GM23338 (cell line): ENCODE measurements around the gene PKD1L1. TPM values are rescaled to one million over a fixed set of nuclear protein-coding genes. Genes with fewer than 3 reads are reported as not detected.

ENCODE experiments used
- ATAC-seq: fragments of 200-7000 bp; cut with Tn5 transposase; 3 replicates; pipeline ENCODE4 v1.9.1; 2020
- DNase-seq: peaks from one replicate; pipeline ENCODE4 v3.0.0-alpha.2; 2015; ENCODE audit warnings: low spot score
- H2AFZ ChIP-seq: fragments of 200-600 bp; sonication (generic); 2 replicates; pipeline ENCODE4 v1.8.0; 2016; ENCODE audit warnings: antibody characterized with exemption, mild to moderate bottlenecking, moderate library complexity
- H3F3A ChIP-seq: fragments of 200-600 bp; sonication (generic); replicated peaks from 2 replicates; pipeline ENCODE4 v1.8.0; 2017; ENCODE audit warnings: antibody characterized with exemption, mixed run types, low read depth
- H3K27ac ChIP-seq: fragments of 200-600 bp; sonication (generic); 2 replicates; pipeline ENCODE4 v1.6.1; 2016; ENCODE audit warnings: low read depth
- H3K27me3 ChIP-seq: fragments of 200-600 bp; sonication (generic); 2 replicates; pipeline ENCODE4 v1.8.0; 2016; ENCODE audit warnings: mild to moderate bottlenecking, mixed run types, moderate library complexity; ENCODE audit not compliant: insufficient read depth
- H3K36me3 ChIP-seq: fragments of 200-600 bp; sonication (generic); 2 replicates; pipeline ENCODE4 v1.8.0; 2016; ENCODE audit warnings: mild to moderate bottlenecking; ENCODE audit not compliant: insufficient read depth
- H3K4me1 ChIP-seq: fragments of 200-600 bp; sonication (generic); 2 replicates; pipeline ENCODE4 v1.8.0; 2016; ENCODE audit warnings: mild to moderate bottlenecking, moderate library complexity; ENCODE audit not compliant: insufficient read depth
- H3K4me2 ChIP-seq: fragments of 200-600 bp; sonication (generic); 2 replicates; pipeline ENCODE4 v1.7.1; 2017; ENCODE audit warnings: mixed run types
- H3K4me3 ChIP-seq: fragments of 200-600 bp; sonication (generic); 2 replicates; pipeline ENCODE4 v1.6.1; 2016; ENCODE audit warnings: mixed run types
- H3K79me2 ChIP-seq: fragments of 200-600 bp; sonication (generic); replicated peaks from 2 replicates; pipeline ENCODE4 v1.8.0; 2017; ENCODE audit warnings: mild to moderate bottlenecking; ENCODE audit not compliant: insufficient read depth
- H3K9me2 ChIP-seq: fragments of 200-600 bp; sonication (generic); 2 replicates; pipeline ENCODE4 v1.8.0; 2017; ENCODE audit not compliant: insufficient read depth
- H4K20me1 ChIP-seq: fragments of 200-600 bp; sonication (generic); replicated peaks from 2 replicates; pipeline ENCODE4 v1.8.0; 2017; ENCODE audit warnings: mild to moderate bottlenecking; ENCODE audit not compliant: insufficient read depth
- H3K27ac Mint-ChIP-seq: 2 replicates; pipeline ENCODE4 v1.8.0; 2020; ENCODE audit warnings: inconsistent platforms, mild to moderate bottlenecking, moderate library complexity, mixed read lengths
- H3K27me3 Mint-ChIP-seq: 3 replicates; pipeline ENCODE4 v1.8.0; 2022; ENCODE audit warnings: low read depth, mild to moderate bottlenecking, moderate library complexity, mixed read lengths, inconsistent platforms; ENCODE audit not compliant: insufficient read depth, poor library complexity
- H3K36me3 Mint-ChIP-seq: 3 replicates; pipeline ENCODE4 v1.8.0; 2021; ENCODE audit warnings: low read depth, mild to moderate bottlenecking, inconsistent platforms, moderate library complexity, mixed read lengths
- H3K4me1 Mint-ChIP-seq: 3 replicates; pipeline ENCODE4 v1.8.0; 2020; ENCODE audit warnings: mild to moderate bottlenecking, inconsistent platforms, mixed read lengths
- H3K4me3 Mint-ChIP-seq: 3 replicates; pipeline ENCODE4 v1.8.0; 2021; ENCODE audit warnings: moderate library complexity, mild to moderate bottlenecking, inconsistent platforms, mixed read lengths
- H3K9me3 Mint-ChIP-seq: 3 replicates; pipeline ENCODE4 v1.8.0; 2020; ENCODE audit warnings: moderate library complexity, mild to moderate bottlenecking, inconsistent platforms, mixed read lengths
- CREB1 ChIP-seq: fragments of 250-450 bp; sonication (Bioruptor Pico); IDR thresholded peaks from 2 replicates; pipeline ENCODE4 v1.5.0; 2020; ENCODE audit warnings: low read depth, mild to moderate bottlenecking, moderate library complexity
- EZH2 ChIP-seq: fragments of 200-600 bp; sonication (generic); IDR thresholded peaks from one replicate; pipeline ENCODE4 v1.8.0; 2017; ENCODE audit warnings: antibody characterized with exemption, mild to moderate bottlenecking, low read depth; ENCODE audit not compliant: unreplicated experiment
- NANOG ChIP-seq: IDR thresholded peaks from 2 replicates; pipeline ENCODE4 v1.6.1; 2016; ENCODE audit warnings: antibody characterized with exemption, borderline replicate concordance
- POLR2AphosphoS5 ChIP-seq: IDR thresholded peaks from 2 replicates; pipeline ENCODE4 v1.6.1; 2016; ENCODE audit warnings: antibody characterized with exemption, low read depth
- STAT1 ChIP-seq: IDR thresholded peaks from one replicate; pipeline ENCODE4 v1.6.1; 2016; ENCODE audit warnings: antibody characterized with exemption; ENCODE audit not compliant: unreplicated experiment
- ZNF114 ChIP-seq: fragments of 250-450 bp; sonication (Bioruptor Pico); IDR thresholded peaks from 2 replicates; pipeline ENCODE4 v1.5.0; 2020; ENCODE audit warnings: mild to moderate bottlenecking, moderate library complexity
- ZNF331 ChIP-seq: fragments of 250-450 bp; sonication (Bioruptor Pico); IDR thresholded peaks from 2 replicates; pipeline ENCODE4 v1.5.0; 2020; ENCODE audit warnings: low read depth, mild to moderate bottlenecking, moderate library complexity
- polyA plus RNA-seq: library from polyadenylated mRNA; unstranded; fragments of >200 nt; fragmentation: Nextera tagmentation; extraction: Ambion mirVana; gene quantifications from 2 replicates; pipeline ENCODE4 v1.2.1, GENCODE V29; 2016
- total RNA-seq: library from RNA; depleted of rRNA; stranded (reverse); fragments of >200 nt; shearing (Covaris generic); gene quantifications from 2 replicates; pipeline ENCODE4 v1.2.3, GENCODE V29; 2014
- TF ChIP-seq, protein P1 (sequence below): IDR thresholded peaks from 2 replicates; pipeline ENCODE4 v1.6.1; 2016; ENCODE audit warnings: antibody characterized with exemption
- TF ChIP-seq, protein P2 (sequence below): fragments of 250-450 bp; sonication (Bioruptor Pico); IDR thresholded peaks from 2 replicates; pipeline ENCODE4 v1.5.0; 2020; ENCODE audit warnings: mild to moderate bottlenecking, moderate library complexity

The PKD1L1 gene
- total and polyA plus RNA-seq, 2 experiments from 2014 or later = 0.03 TPM; not detected in 1

- H3K36me3 Mint-ChIP-seq = peaks cover 37% of the 10 kb centered on the region
- no peak for ATAC-seq
Measured at GRCh38 chr7:47979832-47980181, 31.5 kb upstream of the PKD1L1 start.

GRCh38 chr7:47979145-47979831 is 31.0 kb upstream of the PKD1L1 start, which contains the start of gene HUS1:
Gene HUS1 (minus strand): TSS chr7:47979615. CDS start chr7:47979519, 96 bp downstream.
- H3K9me2 ChIP-seq = no peaks in the 10 kb centered on the region
- Mint-ChIP-seq H3K4me3 (peak within 1 kb of the TSS; percentile 94), H3K27me3 (peaks cover 6% of the 10 kb centered on the region), H3K9me3 (no peaks in the 10 kb centered on the region), H3K27ac (peak within 1 kb of the TSS; percentile 97), H3K36me3 (peaks cover 42% of the 10 kb centered on the region), H3K4me1 (peaks cover 3% of the 10 kb centered on the region)
- peak; percentile 98 for ATAC-seq
- H3K4me1 ChIP-seq = peaks cover 7% of the 10 kb centered on the region
- H3K36me3 ChIP-seq = peaks cover 36% of the 10 kb centered on the region
- H2AFZ ChIP-seq = no peak within 1 kb of the TSS
- H3K4me2 ChIP-seq = peak within 1 kb of the TSS; percentile 85
- peak within 1 kb of the TSS; percentile 70 for H3K4me3 ChIP-seq
- DNase-seq = peak; percentile 98
- H3F3A ChIP-seq = no peaks in the 10 kb centered on the region
- H3K27me3 ChIP-seq = no peaks in the 10 kb centered on the region
- no peak for TF ChIP-seq EZH2
- TF ChIP-seq, protein P1, sequence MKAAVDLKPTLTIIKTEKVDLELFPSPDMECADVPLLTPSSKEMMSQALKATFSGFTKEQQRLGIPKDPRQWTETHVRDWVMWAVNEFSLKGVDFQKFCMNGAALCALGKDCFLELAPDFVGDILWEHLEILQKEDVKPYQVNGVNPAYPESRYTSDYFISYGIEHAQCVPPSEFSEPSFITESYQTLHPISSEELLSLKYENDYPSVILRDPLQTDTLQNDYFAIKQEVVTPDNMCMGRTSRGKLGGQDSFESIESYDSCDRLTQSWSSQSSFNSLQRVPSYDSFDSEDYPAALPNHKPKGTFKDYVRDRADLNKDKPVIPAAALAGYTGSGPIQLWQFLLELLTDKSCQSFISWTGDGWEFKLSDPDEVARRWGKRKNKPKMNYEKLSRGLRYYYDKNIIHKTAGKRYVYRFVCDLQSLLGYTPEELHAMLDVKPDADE = peak; percentile 57
- TF ChIP-seq NANOG = no peak
- TF ChIP-seq CREB1 = peak; percentile 84
- peak; percentile 84 for TF ChIP-seq POLR2AphosphoS5
- no peak for TF ChIP-seq ZNF331 (CRISPR knock-in tag)
- H3K27ac ChIP-seq = peak within 1 kb of the TSS; percentile 92
- peaks cover 19% of the 10 kb centered on the region for H3K79me2 ChIP-seq
- H4K20me1 ChIP-seq = peaks cover 8% of the 10 kb centered on the region

More at GRCh38 chr7:47979832-47980181, 31.5 kb upstream of the PKD1L1 start:
- Histone ChIP-seq H4K20me1 (peaks cover 8% of the 10 kb centered on the region), H3K4me1 (peaks cover 7% of the 10 kb centered on the region), H2AFZ (no peak overlapping the region), H3K36me3 (peaks cover 33% of the 10 kb centered on the region), H3K79me2 (peaks cover 19% of the 10 kb centered on the region), H3K27ac (no peak overlapping the region), H3K9me2 (no peaks in the 10 kb centered on the region), H3F3A (no peaks in the 10 kb centered on the region), H3K4me3 (peak overlapping the region; percentile 70), H3K27me3 (no peaks in the 10 kb centered on the region), H3K4me2 (peak overlapping the region; percentile 85)
- DNase-seq = no peak
- Mint-ChIP-seq H3K9me3 (no peaks in the 10 kb centered on the region), H3K27me3 (peaks cover 6% of the 10 kb centered on the region), H3K27ac (0 out of 2 replicates have a peak overlapping the region, but pooled peaks have one; percentile 97), H3K4me1 (peaks cover 3% of the 10 kb centered on the region), H3K4me3 (peak overlapping the region; percentile 94)
- no peak for TF ChIP-seq ZNF114

- Histone ChIP-seq H3K4me2 (peak overlapping the region; percentile 85), H3K4me1 (peaks cover 7% of the 10 kb centered on the region), H3K4me3 (peak overlapping the region; percentile 70), H3K27ac (peak overlapping the region; percentile 56; the same call in 1 of the 2 replicates), H4K20me1 (peaks cover 8% of the 10 kb centered on the region), H2AFZ (no peak overlapping the region), H3K27me3 (no peaks in the 10 kb centered on the region), H3K36me3 (peaks cover 41% of the 10 kb centered on the region), H3K79me2 (peaks cover 19% of the 10 kb centered on the region), H3K9me2 (no peaks in the 10 kb centered on the region), H3F3A (no peaks in the 10 kb centered on the region)
- peaks cover 47% of the 10 kb centered on the region for H3K36me3 Mint-ChIP-seq
- peaks cover 6% of the 10 kb centered on the region for H3K27me3 Mint-ChIP-seq
- H3K27ac Mint-ChIP-seq = peak overlapping the region; percentile 63; the same call in 1 of the 2 replicates
- ATAC-seq (no peak), DNase-seq (no peak)
- H3K4me1 Mint-ChIP-seq = peaks cover 3% of the 10 kb centered on the region
- peak overlapping the region; percentile 94 for H3K4me3 Mint-ChIP-seq
- H3K9me3 Mint-ChIP-seq = no peaks in the 10 kb centered on the region
- TF ChIP-seq, protein P2, sequence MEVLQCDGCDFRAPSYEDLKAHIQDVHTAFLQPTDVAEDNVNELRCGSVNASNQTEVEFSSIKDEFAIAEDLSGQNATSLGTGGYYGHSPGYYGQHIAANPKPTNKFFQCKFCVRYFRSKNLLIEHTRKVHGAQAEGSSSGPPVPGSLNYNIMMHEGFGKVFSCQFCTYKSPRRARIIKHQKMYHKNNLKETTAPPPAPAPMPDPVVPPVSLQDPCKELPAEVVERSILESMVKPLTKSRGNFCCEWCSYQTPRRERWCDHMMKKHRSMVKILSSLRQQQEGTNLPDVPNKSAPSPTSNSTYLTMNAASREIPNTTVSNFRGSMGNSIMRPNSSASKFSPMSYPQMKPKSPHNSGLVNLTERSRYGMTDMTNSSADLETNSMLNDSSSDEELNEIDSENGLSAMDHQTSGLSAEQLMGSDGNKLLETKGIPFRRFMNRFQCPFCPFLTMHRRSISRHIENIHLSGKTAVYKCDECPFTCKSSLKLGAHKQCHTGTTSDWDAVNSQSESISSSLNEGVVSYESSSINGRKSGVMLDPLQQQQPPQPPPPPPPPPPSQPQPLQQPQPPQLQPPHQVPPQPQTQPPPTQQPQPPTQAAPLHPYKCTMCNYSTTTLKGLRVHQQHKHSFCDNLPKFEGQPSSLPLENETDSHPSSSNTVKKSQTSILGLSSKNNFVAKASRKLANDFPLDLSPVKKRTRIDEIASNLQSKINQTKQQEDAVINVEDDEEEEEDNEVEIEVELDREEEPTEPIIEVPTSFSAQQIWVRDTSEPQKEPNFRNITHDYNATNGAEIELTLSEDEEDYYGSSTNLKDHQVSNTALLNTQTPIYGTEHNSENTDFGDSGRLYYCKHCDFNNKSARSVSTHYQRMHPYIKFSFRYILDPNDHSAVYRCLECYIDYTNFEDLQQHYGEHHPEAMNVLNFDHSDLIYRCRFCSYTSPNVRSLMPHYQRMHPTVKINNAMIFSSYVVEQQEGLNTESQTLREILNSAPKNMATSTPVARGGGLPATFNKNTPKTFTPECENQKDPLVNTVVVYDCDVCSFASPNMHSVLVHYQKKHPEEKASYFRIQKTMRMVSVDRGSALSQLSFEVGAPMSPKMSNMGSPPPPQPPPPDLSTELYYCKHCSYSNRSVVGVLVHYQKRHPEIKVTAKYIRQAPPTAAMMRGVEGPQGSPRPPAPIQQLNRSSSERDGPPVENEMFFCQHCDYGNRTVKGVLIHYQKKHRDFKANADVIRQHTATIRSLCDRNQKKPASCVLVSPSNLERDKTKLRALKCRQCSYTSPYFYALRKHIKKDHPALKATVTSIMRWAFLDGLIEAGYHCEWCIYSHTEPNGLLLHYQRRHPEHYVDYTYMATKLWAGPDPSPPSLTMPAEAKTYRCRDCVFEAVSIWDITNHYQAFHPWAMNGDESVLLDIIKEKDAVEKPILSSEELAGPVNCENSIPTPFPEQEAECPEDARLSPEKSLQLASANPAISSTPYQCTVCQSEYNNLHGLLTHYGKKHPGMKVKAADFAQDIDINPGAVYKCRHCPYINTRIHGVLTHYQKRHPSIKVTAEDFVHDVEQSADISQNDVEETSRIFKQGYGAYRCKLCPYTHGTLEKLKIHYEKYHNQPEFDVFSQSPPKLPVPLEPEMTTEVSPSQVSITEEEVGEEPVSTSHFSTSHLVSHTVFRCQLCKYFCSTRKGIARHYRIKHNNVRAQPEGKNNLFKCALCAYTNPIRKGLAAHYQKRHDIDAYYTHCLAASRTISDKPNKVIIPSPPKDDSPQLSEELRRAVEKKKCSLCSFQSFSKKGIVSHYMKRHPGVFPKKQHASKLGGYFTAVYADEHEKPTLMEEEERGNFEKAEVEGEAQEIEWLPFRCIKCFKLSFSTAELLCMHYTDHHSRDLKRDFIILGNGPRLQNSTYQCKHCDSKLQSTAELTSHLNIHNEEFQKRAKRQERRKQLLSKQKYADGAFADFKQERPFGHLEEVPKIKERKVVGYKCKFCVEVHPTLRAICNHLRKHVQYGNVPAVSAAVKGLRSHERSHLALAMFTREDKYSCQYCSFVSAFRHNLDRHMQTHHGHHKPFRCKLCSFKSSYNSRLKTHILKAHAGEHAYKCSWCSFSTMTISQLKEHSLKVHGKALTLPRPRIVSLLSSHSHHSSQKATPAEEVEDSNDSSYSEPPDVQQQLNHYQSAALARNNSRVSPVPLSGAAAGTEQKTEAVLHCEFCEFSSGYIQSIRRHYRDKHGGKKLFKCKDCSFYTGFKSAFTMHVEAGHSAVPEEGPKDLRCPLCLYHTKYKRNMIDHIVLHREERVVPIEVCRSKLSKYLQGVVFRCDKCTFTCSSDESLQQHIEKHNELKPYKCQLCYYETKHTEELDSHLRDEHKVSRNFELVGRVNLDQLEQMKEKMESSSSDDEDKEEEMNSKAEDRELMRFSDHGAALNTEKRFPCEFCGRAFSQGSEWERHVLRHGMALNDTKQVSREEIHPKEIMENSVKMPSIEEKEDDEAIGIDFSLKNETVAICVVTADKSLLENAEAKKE (CRISPR knock-in tag) = no peak
- TF ChIP-seq CREB1 (no peak), POLR2AphosphoS5 (no peak), ZNF331 (CRISPR knock-in tag) (no peak), STAT1 (no peak), ZNF114 (no peak)
Measured at GRCh38 chr7:47978790-47979144, 30.5 kb upstream of the PKD1L1 start.
